ENCODE measurements around the gene EYA3.
A peak's percentile ranks its signal among the peaks of the same experiment; 100 is the strongest.

The EYA3 gene

GRCh38 chr1:27970401-27970800 is 118.0 kb downstream of the EYA3 start:
- DNase-seq (ENCODE audit: low read depth) = peak; percentile 49

DNA sequence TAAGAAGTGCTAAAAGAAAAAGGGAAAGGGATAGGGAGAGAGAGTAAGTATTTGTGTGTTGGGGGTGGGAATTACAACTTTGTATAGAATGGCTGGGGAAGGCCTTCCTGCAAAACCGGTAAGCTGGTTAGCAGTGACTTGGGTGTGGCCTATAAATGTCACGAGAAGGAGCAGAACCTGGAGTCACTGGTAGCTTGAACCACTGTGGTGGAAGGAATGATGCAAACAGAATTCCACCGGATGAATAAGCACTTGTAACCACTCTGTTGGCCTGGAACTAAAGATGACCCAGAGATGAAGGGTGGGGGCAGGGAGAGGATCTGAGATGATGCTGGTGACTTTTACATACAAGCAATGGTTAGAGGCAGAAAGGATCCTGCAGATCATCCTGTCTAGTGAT is 119.7 kb downstream of the EYA3 start:
- peak; percentile 73 for DNase-seq (ENCODE audit: low read depth)

GRCh38 chr1:27967884-27968466 is 120.4 kb downstream of the EYA3 start:
- DNase-seq (ENCODE audit: low read depth) = no peak

- no peak for DNase-seq (ENCODE audit: low read depth)
Observed at GRCh38 chr1:27967106-27967883, 121.1 kb downstream of the EYA3 start.

- no peak for DNase-seq (ENCODE audit: low read depth)
Observed at GRCh38 chr1:27966402-27967105, 121.9 kb downstream of the EYA3 start.

DNA sequence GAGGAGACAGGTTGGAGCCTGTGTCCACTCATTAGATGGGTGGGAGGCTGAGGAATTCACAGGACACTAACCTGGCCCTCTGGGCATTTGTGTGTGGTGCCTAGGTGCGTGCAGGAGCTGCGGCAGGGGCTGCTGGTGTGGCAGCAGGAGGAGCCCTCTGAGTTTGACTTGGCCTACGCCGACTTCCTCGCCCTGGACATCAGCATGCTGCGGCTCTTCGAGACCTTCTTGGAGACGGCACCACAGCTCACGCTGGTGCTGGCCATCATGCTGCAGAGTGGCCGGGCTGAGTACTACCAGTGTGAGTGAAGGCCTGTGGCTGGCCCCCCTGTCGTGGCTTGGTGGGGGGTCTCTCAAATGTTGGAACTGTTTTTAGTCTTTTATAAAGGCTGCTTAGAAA is 125.0 kb downstream of the EYA3 start:
- no peak for DNase-seq (ENCODE audit: low read depth)

DNA sequence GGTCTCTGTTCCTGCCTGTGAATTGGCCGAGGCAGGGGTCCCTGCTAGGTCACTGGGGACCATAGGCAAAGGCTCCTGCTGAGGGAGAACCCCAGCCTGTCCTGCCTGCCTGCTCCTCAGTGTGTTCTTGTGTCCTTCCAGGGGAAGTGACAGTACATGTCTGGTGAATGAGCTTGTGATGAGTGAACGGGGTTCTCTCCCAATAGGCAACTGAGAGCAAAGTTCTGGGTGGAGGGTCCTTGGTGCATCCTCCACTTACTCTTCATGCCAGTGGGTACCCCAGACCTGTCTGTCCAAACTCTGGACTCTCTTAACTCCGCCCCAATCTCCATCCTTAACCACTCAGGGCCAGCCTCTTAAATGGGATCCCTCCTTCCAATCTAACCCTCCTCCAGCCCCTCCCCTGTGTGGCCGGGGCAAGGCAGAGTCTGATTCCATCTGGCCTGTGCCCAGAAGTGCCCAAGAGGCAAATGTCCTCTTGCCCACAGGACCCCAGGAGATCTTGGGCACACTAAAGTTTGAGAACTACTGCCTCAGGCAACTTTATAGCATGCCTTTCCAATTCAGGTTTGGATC is 126.7 kb downstream of the EYA3 start:
- no peak for DNase-seq (ENCODE audit: low read depth)

DNA sequence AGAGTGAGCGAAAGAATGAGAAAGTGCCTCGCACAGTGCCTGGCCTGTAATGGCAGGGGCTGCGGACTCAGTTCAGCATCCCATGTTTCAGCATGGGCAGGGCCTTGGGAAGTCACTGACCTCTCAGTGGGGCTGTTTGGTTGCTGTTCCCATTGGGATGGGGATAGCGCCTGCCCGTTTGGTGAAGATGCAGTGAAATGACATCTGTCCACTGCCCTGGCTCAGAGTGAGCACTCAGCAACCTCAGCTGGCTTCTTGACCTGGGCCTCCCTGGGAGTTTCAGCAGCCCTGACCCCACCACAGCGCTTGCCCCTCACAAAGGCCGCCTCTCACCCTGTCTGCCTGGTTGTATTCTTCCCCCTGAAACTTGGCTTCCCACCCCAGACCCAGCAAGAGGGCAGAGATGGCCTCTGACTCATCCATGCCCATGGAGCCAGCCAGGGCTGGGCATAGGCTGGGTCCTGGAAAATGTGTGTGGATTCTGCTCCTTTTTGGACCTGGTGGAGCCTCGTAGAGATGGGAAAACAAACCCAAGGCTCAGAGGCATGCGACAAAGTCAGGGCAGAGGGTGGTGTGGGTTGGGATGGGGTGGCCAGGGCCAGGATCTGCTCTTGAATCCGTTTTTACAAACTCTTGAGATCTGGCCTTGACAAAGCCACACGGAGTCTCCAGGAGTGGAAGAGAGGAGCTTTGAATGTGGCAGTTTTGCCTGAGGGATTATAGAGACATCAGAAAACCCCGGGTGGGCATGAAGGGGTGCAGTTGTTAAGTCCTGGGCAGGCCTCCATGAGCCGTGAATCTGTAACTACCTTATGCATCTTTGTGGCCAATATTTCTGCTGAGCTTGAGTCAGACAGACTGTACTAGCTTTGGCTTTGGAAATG is 127.4 kb downstream of the EYA3 start:
- DNase-seq (ENCODE audit: low read depth) = no peak

DNA sequence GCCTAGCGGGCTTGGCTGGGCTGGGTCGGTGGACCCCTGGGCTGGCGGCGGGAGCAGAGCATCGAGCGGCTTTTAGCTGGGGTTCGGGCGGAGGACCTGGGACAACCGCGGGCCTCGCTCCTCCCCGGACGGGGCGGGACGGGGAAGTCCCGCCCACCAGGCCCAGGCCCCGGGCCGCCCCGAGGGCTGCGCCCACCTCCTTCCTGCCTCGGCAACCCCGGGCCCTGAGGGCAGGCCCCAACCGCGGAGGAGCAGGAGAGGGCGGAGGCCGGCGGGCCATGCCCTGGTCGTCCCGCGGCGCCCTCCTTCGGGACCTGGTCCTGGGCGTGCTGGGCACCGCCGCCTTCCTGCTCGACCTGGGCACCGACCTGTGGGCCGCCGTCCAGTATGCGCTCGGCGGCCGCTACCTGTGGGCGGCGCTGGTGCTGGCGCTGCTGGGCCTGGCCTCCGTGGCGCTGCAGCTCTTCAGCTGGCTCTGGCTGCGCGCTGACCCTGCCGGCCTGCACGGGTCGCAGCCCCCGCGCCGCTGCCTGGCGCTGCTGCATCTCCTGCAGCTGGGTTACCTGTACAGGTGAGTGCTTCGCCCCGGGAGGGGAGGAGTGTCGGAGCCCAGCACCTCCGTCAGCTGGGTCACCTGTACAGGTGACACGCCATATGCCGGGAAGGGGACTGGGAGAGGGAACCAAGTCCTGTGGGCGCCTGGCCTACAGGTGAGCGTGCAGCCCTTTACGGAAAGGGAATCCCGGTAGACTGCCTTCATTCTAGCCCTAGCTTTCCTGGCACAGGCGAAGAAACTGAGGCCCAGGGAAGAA is 128.4 kb downstream of the EYA3 start, which contains the start of gene XKR8:
XKR8 (plus strand) TSS at position 182 of the 812 bp plus-strand sequence; CDS start at position 279, 97 bp downstream.
- peak; percentile 19 for DNase-seq (ENCODE audit: low read depth)

DNA sequence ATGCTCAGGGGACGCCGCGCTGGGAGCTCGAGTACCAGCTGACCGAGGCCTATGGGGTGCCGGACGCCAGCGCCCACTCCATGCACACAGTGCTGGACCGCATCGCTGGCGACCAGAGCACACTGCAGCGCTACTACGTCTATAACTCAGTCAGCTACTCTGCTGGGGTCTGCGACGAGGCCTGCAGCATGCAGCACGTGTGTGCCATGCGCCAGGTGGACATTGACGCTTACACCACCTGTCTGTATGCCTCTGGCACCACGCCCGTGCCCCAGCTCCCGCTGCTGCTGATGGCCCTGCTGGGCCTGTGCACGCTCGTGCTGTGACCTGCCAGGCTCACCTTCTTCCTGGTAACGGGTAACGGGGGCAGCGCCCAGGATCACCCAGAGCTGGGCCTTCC is 129.9 kb downstream of the EYA3 start:
- no peak for DNase-seq (ENCODE audit: low read depth)

GRCh38 chr1:27957655-27958054 is 130.8 kb downstream of the EYA3 start:
- DNase-seq (ENCODE audit: low read depth) = no peak

DNA sequence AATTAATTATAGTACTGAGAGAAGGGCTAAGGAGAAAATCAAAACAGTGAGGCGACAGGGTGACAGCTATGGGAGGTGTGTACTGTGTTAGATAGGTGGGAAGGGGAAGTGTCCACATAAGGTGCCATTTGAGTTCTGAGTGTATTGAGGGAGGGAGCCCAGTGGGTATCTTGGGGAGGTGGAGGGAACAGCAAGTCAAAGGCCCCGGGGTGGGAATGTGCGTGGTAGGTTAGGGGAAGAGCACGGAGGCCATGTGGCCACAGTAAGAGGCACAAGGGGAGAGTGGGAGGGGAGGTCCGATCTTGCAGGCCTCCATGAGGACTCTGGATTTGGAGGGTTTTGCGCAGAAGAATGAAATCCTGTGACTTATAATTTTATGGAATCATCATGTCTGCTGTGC is 131.6 kb downstream of the EYA3 start:
- no peak for DNase-seq (ENCODE audit: low read depth)

- no peak for DNase-seq (ENCODE audit: low read depth)
Observed at GRCh38 chr1:27955076-27955475, 133.3 kb downstream of the EYA3 start.

DNA sequence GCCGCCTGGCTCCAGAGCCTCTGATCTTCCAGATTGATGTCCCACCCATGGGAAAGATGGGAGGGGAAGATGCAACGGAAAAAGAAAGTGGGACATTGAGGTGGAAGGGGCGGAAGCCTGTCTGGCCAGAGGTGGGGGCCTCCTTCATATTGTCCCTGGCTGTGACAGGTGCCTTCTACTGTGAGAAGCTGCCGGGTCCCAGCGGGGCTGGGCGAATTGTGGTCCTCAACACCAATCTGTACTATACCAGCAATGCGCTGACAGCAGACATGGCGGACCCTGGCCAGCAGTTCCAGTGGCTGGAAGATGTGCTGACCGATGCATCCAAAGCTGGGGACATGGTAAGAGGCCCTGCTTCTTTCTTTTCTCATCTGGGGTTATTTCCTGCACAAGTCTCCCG is 134.2 kb downstream of the EYA3 start:
- no peak for DNase-seq (ENCODE audit: low read depth)

GRCh38 chr1:27952147-27952546 is 136.3 kb downstream of the EYA3 start:
- DNase-seq (ENCODE audit: low read depth) = no peak

DNA sequence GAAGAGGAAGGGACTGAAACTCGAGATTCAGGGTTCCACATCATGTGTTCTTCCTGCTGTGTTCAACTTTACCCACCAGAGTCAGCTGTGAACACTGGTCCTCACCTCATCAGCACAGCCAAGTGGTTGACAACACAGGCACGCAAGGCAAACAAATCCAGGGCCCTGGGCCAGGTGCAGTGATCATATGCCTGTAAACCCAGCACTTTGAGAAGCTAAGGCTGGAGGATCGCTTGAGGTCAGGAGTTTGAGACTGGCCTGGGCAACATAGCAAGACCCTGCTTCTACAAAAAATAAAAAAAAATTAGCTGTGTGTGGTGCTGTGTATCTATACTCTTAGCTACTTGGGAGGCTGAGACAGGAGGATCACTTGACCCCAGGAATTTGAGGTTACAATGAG is 137.0 kb downstream of the EYA3 start:
- DNase-seq (ENCODE audit: low read depth) = no peak

DNA sequence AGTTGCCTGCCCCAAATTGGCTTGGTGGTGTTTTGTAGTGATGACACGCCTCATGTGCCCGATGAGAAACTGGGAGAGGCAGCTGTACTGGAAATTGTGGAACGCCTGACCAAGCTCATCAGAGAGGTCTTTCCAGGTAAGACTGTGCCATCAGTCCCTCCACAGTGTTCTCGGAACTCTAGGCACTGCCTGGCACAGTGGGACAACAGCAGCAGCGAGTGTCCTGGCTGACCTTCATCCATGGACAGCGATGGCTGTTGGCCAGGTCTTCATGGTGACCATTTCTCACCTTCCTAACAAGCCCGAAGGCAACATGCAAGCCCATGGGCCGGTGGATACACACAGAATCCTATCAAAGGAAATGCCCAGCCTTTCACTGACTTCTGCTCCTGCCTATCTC is 139.4 kb downstream of the EYA3 start:
- DNase-seq (ENCODE audit: low read depth) = no peak

DNA sequence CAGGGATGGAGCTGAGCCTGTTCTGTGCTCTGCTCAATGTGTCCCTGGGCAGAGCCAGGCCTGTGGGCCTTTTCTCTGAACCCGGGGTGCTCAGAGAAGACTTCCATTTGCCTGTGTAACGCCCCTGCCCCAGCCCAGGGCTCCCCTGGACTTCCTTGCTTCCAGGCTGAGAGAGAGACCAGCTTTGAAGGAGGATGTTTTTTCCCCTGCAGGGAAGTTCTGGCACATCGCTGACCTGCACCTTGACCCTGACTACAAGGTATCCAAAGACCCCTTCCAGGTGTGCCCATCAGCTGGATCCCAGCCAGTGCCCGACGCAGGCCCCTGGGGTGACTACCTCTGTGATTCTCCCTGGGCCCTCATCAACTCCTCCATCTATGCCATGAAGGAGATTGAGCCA is 143.4 kb downstream of the EYA3 start:
- DNase-seq (ENCODE audit: low read depth) = no peak

DNA sequence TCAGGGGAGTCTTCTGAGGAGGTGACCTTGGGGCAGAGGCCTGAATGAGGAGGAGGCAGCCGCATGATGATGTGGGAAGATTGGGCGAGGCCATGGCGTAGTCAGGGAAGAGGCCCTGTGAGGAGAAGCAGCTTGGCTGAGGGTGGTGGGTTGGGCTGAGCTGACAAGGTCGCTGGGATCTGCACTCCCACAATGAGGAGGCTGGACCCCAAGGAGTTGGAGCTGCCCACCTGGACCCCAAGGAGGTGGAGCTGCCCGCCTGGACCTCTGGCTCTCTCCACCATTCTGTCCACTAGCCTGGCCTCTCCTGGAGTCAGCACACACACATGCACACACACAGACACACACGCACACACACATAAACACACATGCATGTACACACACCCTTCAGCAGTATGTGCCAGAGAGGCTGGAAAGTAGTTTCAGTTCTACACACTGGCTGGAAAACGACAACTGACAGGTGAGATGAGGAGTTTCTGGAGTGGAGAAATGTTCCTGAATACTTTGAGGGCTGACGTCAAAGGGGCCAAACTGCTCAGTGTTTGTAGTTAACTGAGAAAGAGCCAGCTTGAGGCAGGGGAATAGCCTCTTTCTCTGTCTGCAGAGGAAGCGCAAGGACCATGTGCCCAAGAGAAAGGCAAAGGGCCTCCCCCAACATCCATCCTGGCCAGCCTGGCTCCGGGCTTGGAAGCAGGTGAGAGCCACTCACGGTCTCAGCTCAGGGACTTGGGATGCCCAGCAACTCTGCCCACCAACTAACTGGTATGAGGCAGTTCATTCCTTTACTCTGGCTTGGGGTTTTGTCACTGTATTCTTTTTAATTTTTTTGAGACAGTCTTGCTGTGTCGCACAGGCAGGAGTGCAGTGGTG is 146.5 kb downstream of the EYA3 start:
- DNase-seq (ENCODE audit: low read depth) = no peak
